OCI-LY7 (cell line): ENCODE data around the gene SLC25A40. TPM values are rescaled to one million over a fixed set of nuclear protein-coding genes. Genes with fewer than 3 reads are reported as not detected.

Experiments
- BruUV-seq: library from RNA; stranded (reverse); fragments of 400-500 nt; replicated peaks from 2 replicates; lab custom pipeline; 2021; lab: Mats Ljungman, UMichigan
- CTCF ChIA-PET: fragments of 300-600 bp; sonication (Branson Sonifier 250); formaldehyde crosslinking; loops from one replicate; lab custom pipeline; 2022; ENCODE audit warnings: antibody characterized with exemption; ENCODE audit not compliant: unreplicated experiment; lab: Charles Lee
- POLR2A ChIA-PET: fragments of 300-600 bp; sonication (Branson Sonifier 250); formaldehyde crosslinking; loops from one replicate; lab custom pipeline; 2022; ENCODE audit warnings: antibody characterized with exemption; lab: Charles Lee
- DNase-seq: peaks from one replicate; pipeline ENCODE4 v3.0.0-alpha.2; 2015; ENCODE audit warnings: low spot score
- H2AFZ ChIP-seq: fragments of 200-600 bp; sonication (generic), shearing (Covaris generic); 2 replicates; pipeline ENCODE4 v1.6.1; 2014; ENCODE audit warnings: mild to moderate bottlenecking, antibody characterized with exemption, low read length, moderate library complexity
- H3K27ac ChIP-seq: fragments of 200-600 bp; sonication (generic); 2 replicates; pipeline ENCODE4 v1.5.1; 2014; ENCODE audit warnings: mixed run types, low read depth, mild to moderate bottlenecking, moderate library complexity, low read length, inconsistent platforms; ENCODE audit not compliant: poor library complexity, severe bottlenecking
- H3K36me3 ChIP-seq: fragments of 200-600 bp; sonication (generic); 2 replicates; pipeline ENCODE4 v1.6.1; 2014; ENCODE audit warnings: mild to moderate bottlenecking, antibody characterized with exemption, low read length, moderate library complexity, mixed read lengths; ENCODE audit not compliant: insufficient read depth
- H3K4me1 ChIP-seq: fragments of 200-600 bp; sonication (generic); 2 replicates; pipeline ENCODE4 v1.5.1; 2014; ENCODE audit warnings: mild to moderate bottlenecking, low read length; ENCODE audit not compliant: insufficient read depth, poor library complexity, severe bottlenecking
- H3K4me2 ChIP-seq: fragments of 200-600 bp; sonication (generic); 2 replicates; pipeline ENCODE4 v1.6.1; 2014; ENCODE audit warnings: mild to moderate bottlenecking, low read length
- H3K4me3 ChIP-seq: fragments of 200-600 bp; sonication (generic); 2 replicates; pipeline ENCODE4 v1.5.1; 2014; ENCODE audit warnings: mild to moderate bottlenecking, low read depth, low read length; ENCODE audit not compliant: poor library complexity, severe bottlenecking
- H3K79me2 ChIP-seq: fragments of 200-600 bp; sonication (generic); 2 replicates; pipeline ENCODE4 v1.6.1; 2016; ENCODE audit warnings: low read depth, mild to moderate bottlenecking, low read length, moderate library complexity, mixed read lengths; ENCODE audit not compliant: insufficient read depth
- H3K9me2 ChIP-seq: fragments of 200-600 bp; sonication (generic); 2 replicates; pipeline ENCODE4 v1.6.1; 2016; ENCODE audit warnings: mild to moderate bottlenecking, low read length, mixed read lengths; ENCODE audit not compliant: insufficient read depth
- H3K9me3 ChIP-seq: fragments of 200-600 bp; sonication (generic); 2 replicates; pipeline ENCODE4 v1.6.1; 2014; ENCODE audit warnings: mild to moderate bottlenecking, mixed run types, low read length, mixed read lengths
- H4K20me1 ChIP-seq: fragments of 200-600 bp; sonication (generic); 2 replicates; pipeline ENCODE4 v1.6.1; 2014; ENCODE audit warnings: mild to moderate bottlenecking, antibody characterized with exemption, low read length, moderate library complexity, mixed read lengths; ENCODE audit not compliant: insufficient read depth
- EZH2phosphoT487 ChIP-seq: fragments of 200-600 bp; sonication (generic); IDR thresholded peaks from 2 replicates; pipeline ENCODE4 v1.6.1; 2018; ENCODE audit warnings: low read depth, borderline replicate concordance, mild to moderate bottlenecking, mixed run types, antibody characterized with exemption, low read length, moderate library complexity, mixed read lengths
- intact Hi-C: fragments of 100-400 bp; cut with micrococcal nuclease; formaldehyde crosslinking; loops from one replicate; pipeline ENCODE4 v1.10.0; 2022; ENCODE audit not compliant: unreplicated experiment
- total RNA-seq, 2 experiments: library from RNA; depleted of rRNA in 1 of 2; stranded (reverse); fragments of >200 nt in 1 of 2; shearing (Covaris generic) in 1 of 2; gene quantifications; 2 replicates each; pipeline ENCODE4 v1.2.3, GENCODE V29; 2014 to 2022
- TF ChIP-seq, protein P1 (sequence below): fragments of 200-600 bp; sonication (generic); conservative IDR thresholded peaks from 2 replicates; pipeline ENCODE4 v1.5.1; 2014; ENCODE audit warnings: mild to moderate bottlenecking, antibody characterized with exemption, low read length, moderate library complexity, mixed read lengths

The SLC25A40 gene
- total RNA-seq, 2 experiments from 2014 or later: 21.0 to 53.6 TPM

- TF ChIP-seq, protein P1, sequence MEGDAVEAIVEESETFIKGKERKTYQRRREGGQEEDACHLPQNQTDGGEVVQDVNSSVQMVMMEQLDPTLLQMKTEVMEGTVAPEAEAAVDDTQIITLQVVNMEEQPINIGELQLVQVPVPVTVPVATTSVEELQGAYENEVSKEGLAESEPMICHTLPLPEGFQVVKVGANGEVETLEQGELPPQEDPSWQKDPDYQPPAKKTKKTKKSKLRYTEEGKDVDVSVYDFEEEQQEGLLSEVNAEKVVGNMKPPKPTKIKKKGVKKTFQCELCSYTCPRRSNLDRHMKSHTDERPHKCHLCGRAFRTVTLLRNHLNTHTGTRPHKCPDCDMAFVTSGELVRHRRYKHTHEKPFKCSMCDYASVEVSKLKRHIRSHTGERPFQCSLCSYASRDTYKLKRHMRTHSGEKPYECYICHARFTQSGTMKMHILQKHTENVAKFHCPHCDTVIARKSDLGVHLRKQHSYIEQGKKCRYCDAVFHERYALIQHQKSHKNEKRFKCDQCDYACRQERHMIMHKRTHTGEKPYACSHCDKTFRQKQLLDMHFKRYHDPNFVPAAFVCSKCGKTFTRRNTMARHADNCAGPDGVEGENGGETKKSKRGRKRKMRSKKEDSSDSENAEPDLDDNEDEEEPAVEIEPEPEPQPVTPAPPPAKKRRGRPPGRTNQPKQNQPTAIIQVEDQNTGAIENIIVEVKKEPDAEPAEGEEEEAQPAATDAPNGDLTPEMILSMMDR: no peak
- TF ChIP-seq EZH2phosphoT487: no peak
- no peaks in the 10 kb centered on the region for H4K20me1 ChIP-seq
- H3K9me3 ChIP-seq: peaks cover 44% of the 10 kb centered on the region
- H3K4me2 ChIP-seq: no peak overlapping the region
- peaks cover 47% of the 10 kb centered on the region for H3K79me2 ChIP-seq
- no peak overlapping the region for H2AFZ ChIP-seq
- H3K4me1 ChIP-seq: no peaks in the 10 kb centered on the region
- DNase-seq: no peak
- no TSS peak for BruUV-seq
- POLR2A ChIA-PET: interaction anchor here (1.8 kb wide), 1 partner anchor 9 kb away, joined by 7 read pairs; the partner anchor contains the start of gene SLC25A40
- CTCF ChIA-PET: no interaction called here
- intact Hi-C loops: no loop called here
- H3K36me3 ChIP-seq: peaks cover 91% of the 10 kb centered on the region
- no peak overlapping the region for H3K27ac ChIP-seq
- no peaks in the 10 kb centered on the region for H3K9me2 ChIP-seq
- no peak overlapping the region for H3K4me3 ChIP-seq
Measured at GRCh38 chr7:87866089-87866488, 10.1 kb downstream of the SLC25A40 start.

- Histone ChIP-seq H3K79me2 (peaks cover 14% of the 10 kb centered on the region; the same call in 1 of the 2 replicates), H3K9me3 (no peaks in the 10 kb centered on the region; the same call in 1 of the 2 replicates), H2AFZ (no peak overlapping the region), H3K4me1 (no peaks in the 10 kb centered on the region), H3K27ac (no peak overlapping the region), H4K20me1 (no peaks in the 10 kb centered on the region), H3K9me2 (no peaks in the 10 kb centered on the region), H3K4me3 (no peak overlapping the region), H3K4me2 (no peak overlapping the region), H3K36me3 (peaks cover 87% of the 10 kb centered on the region)
- BruUV-seq: no TSS peak
- ChIA-PET CTCF (no interaction called here), POLR2A (interaction anchor here (0.6 to 1.7 kb wide), 3 partner anchors 9 to 704 kb away, joined by 3 to 4 read pairs (median 4); no protein-coding TSS in a partner anchor)
- TF ChIP-seq, protein P1: no peak
- no peak for TF ChIP-seq EZH2phosphoT487
- DNase-seq: no peak
- intact Hi-C loops: no loop called here
Measured at GRCh38 chr7:87858417-87859100, 17.6 kb downstream of the SLC25A40 start.

- Histone ChIP-seq H3K9me2 (no peaks in the 10 kb centered on the region), H3K4me1 (no peaks in the 10 kb centered on the region), H4K20me1 (no peaks in the 10 kb centered on the region), H3K27ac (no peak overlapping the region), H2AFZ (no peak overlapping the region), H3K79me2 (0 out of 2 replicates have a peak, but pooled peaks cover 5% of the 10 kb centered on the region), H3K9me3 (no peaks in the 10 kb centered on the region; the same call in 1 of the 2 replicates), H3K4me2 (no peak overlapping the region), H3K36me3 (peaks cover 87% of the 10 kb centered on the region), H3K4me3 (no peak overlapping the region)
- ChIA-PET POLR2A (no interaction called here), CTCF (no interaction called here)
- DNase-seq: no peak
- TF ChIP-seq, protein P1: no peak
- TF ChIP-seq EZH2phosphoT487: no peak
- intact Hi-C loops: no loop called here
- no TSS peak for BruUV-seq
Measured at GRCh38 chr7:87853237-87853864, 22.8 kb downstream of the SLC25A40 start.
